Measurements from ENCODE around the gene DHRSX. TPM values are rescaled to one million over a fixed set of nuclear protein-coding genes. Genes with fewer than 3 reads are reported as not detected.
"Not testable (repeated sequence)": the region's sequence is repeated elsewhere in the genome, so short reads cannot be mapped to it uniquely, and the experiment has no call there.

DHRSX gene
- total RNA-seq, 1 donor from 2014 or later = 25.1 TPM

DNA sequence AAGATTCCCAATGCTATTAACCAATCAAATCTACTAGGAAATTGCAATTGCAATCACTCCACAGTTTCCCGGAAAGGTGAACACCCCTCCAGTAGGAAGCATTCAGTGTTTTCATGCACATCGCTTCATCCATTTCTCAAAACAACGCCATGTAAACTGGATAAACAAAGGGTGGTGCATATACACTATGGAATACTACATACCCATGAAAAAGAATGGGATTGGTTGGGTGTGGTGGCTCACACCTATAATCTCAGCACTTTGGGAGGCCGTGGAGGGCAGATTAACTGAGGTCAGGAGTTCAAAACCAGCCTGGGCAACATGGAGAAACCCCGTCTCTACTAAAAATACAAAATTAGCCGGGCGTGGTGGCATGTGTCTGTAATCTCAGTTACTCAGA lies 29.1 kb downstream of the DHRSX start:
- peaks cover 12% of the 10 kb centered on the region for H3K9me3 Mint-ChIP-seq

GRCh38 chrX:2471126-2471525 lies 29.6 kb downstream of the DHRSX start:
- not testable (repeated sequence) for H3K27ac Mint-ChIP-seq (ENCODE audit: unreplicated experiment); H3K4me1 Mint-ChIP-seq; DNase-seq (ENCODE audit: low read depth, low spot score); H3K4me3 Mint-ChIP-seq; H3K27me3 Mint-ChIP-seq (ENCODE audit: low read depth)
- H3K9me3 Mint-ChIP-seq = peaks cover 12% of the 10 kb centered on the region
- H3K36me3 Mint-ChIP-seq (ENCODE audit: low read depth) = peaks cover 21% of the 10 kb centered on the region

More for the DNA sequence above, 29.1 kb downstream of the DHRSX start:
- no peak overlapping the region for H3K27ac Mint-ChIP-seq (ENCODE audit: unreplicated experiment)
- peaks cover 21% of the 10 kb centered on the region for H3K36me3 Mint-ChIP-seq (ENCODE audit: low read depth)
- H3K4me3 Mint-ChIP-seq = no peak overlapping the region
- no peak for TF ChIP-seq CTCF (conservative IDR thresholded peaks at IDR 0.05)
- peaks cover 4% of the 10 kb centered on the region for H3K4me1 Mint-ChIP-seq
- no peaks in the 10 kb centered on the region for H3K27me3 Mint-ChIP-seq (ENCODE audit: low read depth)
- no peak for DNase-seq (ENCODE audit: low read depth, low spot score)

DNA sequence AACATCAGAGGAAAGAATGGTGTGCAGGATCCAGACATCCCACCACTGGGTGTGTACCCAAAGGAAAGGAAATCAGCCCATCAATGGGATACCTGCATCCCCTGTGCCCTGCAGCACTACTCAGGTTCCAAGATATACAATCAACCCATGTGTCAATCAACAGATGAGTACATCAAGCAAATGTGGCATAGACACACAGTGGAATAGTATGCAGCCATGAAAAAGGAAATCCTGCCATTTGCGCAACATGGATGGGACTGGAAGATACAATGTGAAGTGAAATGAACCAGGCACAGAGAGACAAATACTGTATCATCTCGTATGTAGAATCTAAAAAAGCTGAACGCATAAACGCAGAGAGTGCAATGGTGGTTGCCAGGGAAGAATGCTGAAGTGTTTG lies 30.9 kb downstream of the DHRSX start:
- not testable (repeated sequence) for DNase-seq (ENCODE audit: low read depth, low spot score); H3K27me3 Mint-ChIP-seq (ENCODE audit: low read depth); H3K4me3 Mint-ChIP-seq; H3K27ac Mint-ChIP-seq (ENCODE audit: unreplicated experiment); H3K4me1 Mint-ChIP-seq
- Mint-ChIP-seq H3K9me3 (peaks cover 12% of the 10 kb centered on the region), H3K36me3 (ENCODE audit: low read depth) (peaks cover 23% of the 10 kb centered on the region)

DNA sequence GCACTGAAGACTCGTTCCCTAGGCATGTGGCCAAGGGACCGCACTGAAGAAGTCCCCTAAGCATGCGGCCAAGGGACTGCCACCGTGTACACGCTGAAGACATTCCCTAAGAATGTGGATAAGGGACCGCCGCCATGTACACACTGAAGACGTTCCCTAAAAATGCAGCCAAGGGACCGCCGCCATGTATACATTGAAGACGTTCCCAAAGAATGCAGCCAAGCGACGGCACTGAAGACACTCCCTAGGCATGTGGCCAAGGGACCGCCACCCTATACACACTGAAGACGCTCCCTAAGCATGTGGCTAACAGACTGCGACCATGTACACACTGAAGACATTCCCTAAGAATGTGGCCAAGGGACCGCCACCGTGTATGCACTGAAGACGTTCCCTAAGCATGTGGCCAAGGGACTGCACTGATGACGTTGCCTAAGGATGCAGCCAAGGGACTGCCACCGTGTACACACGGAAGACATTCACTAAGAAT lies 31.5 kb downstream of the DHRSX start:
- peaks cover 23% of the 10 kb centered on the region for H3K36me3 Mint-ChIP-seq (ENCODE audit: low read depth)
- no peak overlapping the region for H3K27ac Mint-ChIP-seq (ENCODE audit: unreplicated experiment)
- H3K9me3 Mint-ChIP-seq = peaks cover 12% of the 10 kb centered on the region
- no peaks in the 10 kb centered on the region for H3K27me3 Mint-ChIP-seq (ENCODE audit: low read depth)
- peaks cover 4% of the 10 kb centered on the region for H3K4me1 Mint-ChIP-seq
- DNase-seq (ENCODE audit: low read depth, low spot score) = no peak
- no peak for TF ChIP-seq CTCF (conservative IDR thresholded peaks at IDR 0.05)
- no peak overlapping the region for H3K4me3 Mint-ChIP-seq

DNA sequence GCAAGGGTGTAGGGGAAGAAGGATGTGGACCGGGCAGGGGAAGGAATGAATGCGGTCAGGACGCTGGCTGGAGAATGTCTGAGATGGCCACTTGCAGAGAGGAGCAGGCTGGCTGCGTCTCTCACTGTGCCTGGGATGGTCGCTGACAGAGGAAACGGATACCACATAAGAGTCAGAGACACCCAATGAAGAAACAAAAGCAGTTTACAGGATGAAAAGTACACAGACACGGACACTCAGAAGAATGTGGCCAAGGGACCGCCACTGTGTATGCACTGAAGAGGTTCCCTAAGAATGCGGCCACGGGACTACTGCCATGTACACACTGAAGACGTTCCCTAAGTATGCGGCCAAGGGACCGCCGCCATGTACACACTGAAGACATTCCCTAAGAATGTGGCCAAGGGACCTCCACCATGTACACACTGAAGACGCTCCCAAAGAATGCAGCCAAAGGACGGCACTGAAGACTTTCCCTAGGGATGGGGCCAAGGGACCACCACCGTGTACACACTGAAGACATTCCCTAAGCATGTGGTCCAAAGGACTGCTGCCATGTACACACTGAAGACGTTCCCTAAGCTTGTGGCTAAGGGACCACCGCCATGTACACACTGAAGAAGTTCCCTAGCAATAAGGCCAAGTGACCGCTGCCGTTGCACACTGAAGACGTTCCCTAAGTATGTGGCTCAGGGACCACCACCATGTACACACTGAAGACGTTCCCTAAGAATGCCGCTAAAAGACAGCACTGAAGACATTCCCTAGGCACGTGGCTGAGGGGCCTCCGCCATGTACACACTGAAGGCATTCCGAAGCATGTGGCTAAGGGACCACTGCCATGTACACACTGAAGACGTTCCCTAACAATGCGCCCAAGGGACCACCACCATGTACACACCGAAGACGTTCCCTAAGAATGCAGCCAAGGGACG lies 32.2 kb downstream of the DHRSX start:
- Mint-ChIP-seq H3K9me3 (peaks cover 12% of the 10 kb centered on the region), H3K36me3 (ENCODE audit: low read depth) (peaks cover 23% of the 10 kb centered on the region), H3K27ac (ENCODE audit: unreplicated experiment) (no peak overlapping the region), H3K4me1 (peaks cover 9% of the 10 kb centered on the region), H3K4me3 (no peak overlapping the region), H3K27me3 (ENCODE audit: low read depth) (no peaks in the 10 kb centered on the region)
- TF ChIP-seq CTCF (conservative IDR thresholded peaks at IDR 0.05) = no peak
- no peak for DNase-seq (ENCODE audit: low read depth, low spot score)

DNA sequence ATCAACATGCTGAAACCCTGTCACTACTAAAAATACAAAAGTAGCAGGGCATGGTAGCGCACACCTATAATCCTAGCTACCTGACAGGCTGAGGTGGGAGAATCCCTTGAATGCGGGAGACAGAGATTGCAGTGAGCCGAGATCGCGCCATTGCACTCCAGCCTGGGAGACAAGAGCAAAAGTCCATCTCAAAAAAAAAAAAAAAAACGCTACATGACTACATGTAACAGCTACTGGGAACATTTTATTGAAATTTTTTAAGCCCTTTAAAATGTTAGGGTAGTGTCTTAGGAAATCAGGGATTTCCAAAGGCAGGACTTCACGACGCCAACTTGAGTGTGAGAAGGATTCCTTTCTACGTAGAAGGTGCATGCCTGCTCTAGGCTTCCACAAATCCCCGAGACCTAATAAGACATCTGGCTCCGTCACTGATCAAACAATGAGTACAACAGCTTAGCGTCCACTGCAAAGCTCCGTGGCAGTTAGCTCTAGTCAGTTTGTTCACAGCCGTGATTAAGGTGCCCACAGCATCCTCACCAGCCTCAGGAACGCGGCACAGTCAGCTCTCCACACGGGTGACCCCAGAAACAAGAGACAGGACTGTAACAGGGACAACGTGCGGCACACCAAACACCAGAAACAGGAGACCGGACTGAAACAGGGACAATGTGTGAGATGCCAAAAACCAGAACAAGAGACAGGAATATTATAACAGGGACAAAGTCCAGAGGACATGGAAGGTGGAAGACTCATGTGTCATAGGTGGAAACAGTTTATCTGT lies 33.7 kb downstream of the DHRSX start:
- Mint-ChIP-seq H3K4me1 (peaks cover 24% of the 10 kb centered on the region), H3K9me3 (peaks cover 12% of the 10 kb centered on the region), H3K36me3 (ENCODE audit: low read depth) (peaks cover 23% of the 10 kb centered on the region), H3K27me3 (ENCODE audit: low read depth) (no peaks in the 10 kb centered on the region), H3K27ac (ENCODE audit: unreplicated experiment) (peak overlapping the region; percentile 38), H3K4me3 (no peak overlapping the region)
- no peak for DNase-seq (ENCODE audit: low read depth, low spot score)
- TF ChIP-seq CTCF (conservative IDR thresholded peaks at IDR 0.05) = no peak

Data from neural crest cell (in vitro differentiated cells).